ENCODE data around the gene R3HDM2. TPM values are rescaled to one million over a fixed set of nuclear protein-coding genes. Genes with fewer than 3 reads are reported as not detected.

R3HDM2 gene
- total and polyA plus RNA-seq, 4 donors: 18.1 to 60.7 (median 30.6) TPM

GRCh38 chr12:57244312-57244696, 186.5 kb downstream of the R3HDM2 start:
- Histone ChIP-seq H3K9ac (ENCODE audit: insufficient read depth in 1 of 2, low read length in 2 of 2) (no peak overlapping the region), H3K27me3 (ENCODE audit: control insufficient read depth in 3 of 3, insufficient read depth in 3 of 3, low read length in 2 of 3) (peaks cover 0 to 52% (median 36%) of the 10 kb centered on the region in 3 donors), H3K9me3 (ENCODE audit: control insufficient read depth in 4 of 4, insufficient read depth in 3 of 4, low read length in 3 of 4) (no peaks in the 10 kb centered on the region), H3K27ac (ENCODE audit: low read depth in 1 of 2, low read length in 1 of 2) (no peak overlapping the region), H3K4me3 (no peak overlapping the region), H3K4me1 (ENCODE audit: control insufficient read depth in 5 of 5, insufficient read depth in 5 of 5, low read length in 5 of 5) (peaks cover 4 to 34% (median 8%) of the 10 kb centered on the region in 5 donors), H3K36me3 (ENCODE audit: control insufficient read depth in 4 of 4, insufficient read depth in 4 of 4, low read length in 4 of 4) (no peaks in the 10 kb centered on the region)
- TF ChIP-seq CTCF (IDR thresholded peaks at IDR 0.05; ENCODE audit: control extremely low read depth, extremely low read depth): no peak
- ATAC-seq (ENCODE audit: insufficient read depth, low FRiP score) (no peak), DNase-seq (no peak)
- WGBS, 2 donors: 70 to 76% methylated on average over 6 of the region's 6 CpGs

- Histone ChIP-seq H3K4me3 (no peak overlapping the region), H3K27me3 (ENCODE audit: control insufficient read depth in 3 of 3, insufficient read depth in 3 of 3, low read length in 2 of 3) (peaks cover 0 to 56% (median 37%) of the 10 kb centered on the region in 3 donors), H3K9ac (ENCODE audit: insufficient read depth in 1 of 2, low read length in 2 of 2) (no peak overlapping the region), H3K4me1 (ENCODE audit: control insufficient read depth in 5 of 5, insufficient read depth in 5 of 5, low read length in 5 of 5) (peaks cover 4 to 40% (median 8%) of the 10 kb centered on the region in 5 donors), H3K27ac (ENCODE audit: low read depth in 1 of 2, low read length in 1 of 2) (no peak overlapping the region), H3K9me3 (ENCODE audit: control insufficient read depth in 4 of 4, insufficient read depth in 3 of 4, low read length in 3 of 4) (no peaks in the 10 kb centered on the region), H3K36me3 (ENCODE audit: control insufficient read depth in 4 of 4, insufficient read depth in 4 of 4, low read length in 4 of 4) (no peaks in the 10 kb centered on the region)
- DNase-seq: peak; percentile 77 to 80 (median 79)
- peak; percentile 58 for TF ChIP-seq CTCF (IDR thresholded peaks at IDR 0.05; ENCODE audit: control extremely low read depth, extremely low read depth)
- 8 to 10% methylated on average over 41 of the region's 41 CpGs for WGBS, 2 donors
- no peak for ATAC-seq (ENCODE audit: insufficient read depth, low FRiP score)
These were observed 187.1 kb downstream of the R3HDM2 start for GRCh38 chr12:57243521-57244311.

- no peak overlapping the region for H3K9ac ChIP-seq (ENCODE audit: insufficient read depth in 1 of 2, low read length in 2 of 2)
- WGBS, 2 donors: 1 to 2% methylated on average over 45 of the region's 45 CpGs
- no peak for ATAC-seq (ENCODE audit: insufficient read depth, low FRiP score)
These were observed 188.0 kb downstream of the R3HDM2 start for GRCh38 chr12:57242691-57243454.

More at GRCh38 chr12:57242691-57243454, 188.0 kb downstream of the R3HDM2 start:
- peak; percentile 72 to 80 (median 77) for DNase-seq
- Histone ChIP-seq H3K36me3 (ENCODE audit: control insufficient read depth in 4 of 4, insufficient read depth in 4 of 4, low read length in 4 of 4) (no peaks in the 10 kb centered on the region), H3K27ac (ENCODE audit: low read depth in 1 of 2, low read length in 1 of 2) (no peak overlapping the region), H3K4me1 (ENCODE audit: control insufficient read depth in 5 of 5, insufficient read depth in 5 of 5, low read length in 5 of 5) (peaks cover 4 to 46% (median 11%) of the 10 kb centered on the region in 5 donors), H3K9me3 (ENCODE audit: control insufficient read depth in 4 of 4, insufficient read depth in 3 of 4, low read length in 3 of 4) (no peaks in the 10 kb centered on the region), H3K4me3 (no peak overlapping the region), H3K27me3 (ENCODE audit: control insufficient read depth in 3 of 3, insufficient read depth in 3 of 3, low read length in 2 of 3) (peaks cover 0 to 64% (median 42%) of the 10 kb centered on the region in 3 donors)
- peak; percentile 33 for TF ChIP-seq CTCF (IDR thresholded peaks at IDR 0.05; ENCODE audit: control extremely low read depth, extremely low read depth)

Measured in lung (tissue), 12 donors.